A549 (cell line): Measurements from ENCODE around the gene PHF21B.

Experiments used
- BHLHE40 ChIP-seq: IDR thresholded peaks from 2 replicates; pipeline ENCODE4 v1.6.1; 2012; ENCODE audit warnings: low read depth, low read length, inconsistent platforms
- CHD2 ChIP-seq: fragments of 150-350 bp; IDR thresholded peaks from 2 replicates; pipeline ENCODE4 v1.6.1; 2014; ENCODE audit warnings: low read length; ENCODE audit not compliant: partially characterized antibody
- CTCF ChIP-seq: fragments of >200 bp; sonication (Bioruptor Twin); formaldehyde crosslinking; IDR thresholded peaks from 3 replicates; pipeline ENCODE4 v1.5.1; 2016
- EHMT2 ChIP-seq: fragments of 200-600 bp; sonication (generic); IDR thresholded peaks from 2 replicates; pipeline ENCODE4 v1.6.1; 2016; ENCODE audit warnings: antibody characterized with exemption, low read depth, mild to moderate bottlenecking, moderate library complexity
- FOSL2 ChIP-seq, 2 experiments: fragments of 450-650 bp in 1 of 2; fragments of >200 bp in 1 of 2; sonication (Bioruptor Twin) in 1 of 2; formaldehyde crosslinking; IDR thresholded peaks; 2 replicates each; pipeline versions ENCODE4 v1.5.0 to v1.6.1; 2016 to 2020; ENCODE audit warnings: mild to moderate bottlenecking in 1 of 2, moderate library complexity in 1 of 2
- HDAC2 ChIP-seq: fragments of 200-600 bp; sonication (generic); IDR thresholded peaks from 2 replicates; pipeline ENCODE4 v1.6.1; 2016
- SREBF2 ChIP-seq: fragments of 450-650 bp; IDR thresholded peaks from 2 replicates; pipeline ENCODE4 v1.6.1; 2014; ENCODE audit warnings: mild to moderate bottlenecking, moderate library complexity
- ZFP36 ChIP-seq: fragments of 450-650 bp; IDR thresholded peaks from 2 replicates; pipeline ENCODE4 v1.6.1; 2014; ENCODE audit warnings: borderline replicate concordance; ENCODE audit not compliant: partially characterized antibody

- TF ChIP-seq BHLHE40 (no peak), FOSL2 (IDR thresholded peaks at IDR 0.05) (no peak), FOSL2 (CRISPR knock-in tag; IDR thresholded peaks at IDR 0.05) (no peak), CTCF (no peak), CHD2 (no peak), HDAC2 (no peak), EHMT2 (no peak), ZFP36 (no peak), SREBF2 (no peak)
Observed at GRCh38 chr22:44847380-44847779, 162.4 kb downstream of the PHF21B start.
